Activated CD8-positive, alpha-beta memory T cell treated with anti-CD3 and anti-CD28 coated beads, Interleukin-2, amount 50 U/mL, for 1 hour (primary cell): ENCODE data around the gene PTPRU.

Source experiments
- DNase-seq: peaks from one replicate; pipeline ENCODE4 v3.0.0-alpha.2; 2020; ENCODE audit errors: extremely low read depth

PTPRU gene

DNA sequence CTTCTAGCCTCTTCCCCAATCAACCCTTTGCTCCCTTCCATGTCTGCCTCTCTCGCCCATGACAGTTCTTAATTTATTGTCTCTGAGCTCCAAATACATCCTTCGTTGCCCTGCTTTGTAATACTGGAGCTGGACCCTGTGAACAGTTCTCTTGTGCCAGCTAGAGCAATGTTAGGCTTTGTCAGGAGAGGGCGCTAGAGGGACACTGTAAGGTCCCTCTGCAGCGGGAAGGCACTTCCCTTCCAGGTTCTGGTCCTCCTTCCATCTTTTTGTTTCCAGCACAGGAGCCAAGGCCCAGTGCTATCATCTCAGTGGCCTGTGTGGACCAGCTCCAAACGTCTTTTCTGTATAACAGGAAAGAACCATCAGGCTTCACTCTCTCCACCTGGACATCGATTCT is 95.9 kb downstream of the PTPRU start:
- no peak for DNase-seq

DNA sequence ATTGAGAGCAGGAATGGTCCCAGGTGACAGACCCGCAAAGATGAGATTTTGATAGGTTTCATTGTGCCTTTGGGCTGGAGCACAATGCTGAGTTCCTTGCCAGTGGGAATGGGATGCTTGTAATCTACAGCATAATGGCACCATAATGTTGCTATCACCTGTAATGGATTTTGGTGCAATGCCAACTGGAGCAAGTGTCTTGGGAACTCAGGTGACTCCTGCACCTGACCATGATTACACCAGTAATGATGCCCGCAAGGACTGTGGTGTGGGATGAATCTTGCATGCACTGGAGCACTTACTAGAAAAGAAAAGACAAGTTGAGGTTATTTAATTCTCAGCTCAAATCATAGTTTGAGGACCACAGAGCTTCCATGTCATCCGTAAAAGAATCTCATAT is 96.7 kb downstream of the PTPRU start:
- no peak for DNase-seq

DNA sequence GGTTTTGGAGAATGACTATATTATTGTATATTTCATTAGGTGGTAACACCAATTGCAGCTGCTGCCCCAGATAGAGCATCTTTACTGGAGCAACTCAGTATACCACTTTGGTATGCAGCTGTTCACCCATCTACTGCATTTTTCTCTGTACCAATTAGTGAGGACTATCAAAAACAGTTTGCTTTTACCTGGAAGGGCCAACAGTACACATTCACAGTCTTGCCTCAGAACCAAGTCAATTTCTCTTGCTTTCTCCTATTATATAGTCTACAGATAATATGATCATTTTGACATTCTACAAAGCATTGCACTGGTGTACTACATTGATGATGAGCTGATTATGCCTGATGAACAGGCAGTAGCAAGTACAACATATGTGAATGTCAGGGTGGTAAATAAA is 99.3 kb downstream of the PTPRU start:
- no peak for DNase-seq

DNA sequence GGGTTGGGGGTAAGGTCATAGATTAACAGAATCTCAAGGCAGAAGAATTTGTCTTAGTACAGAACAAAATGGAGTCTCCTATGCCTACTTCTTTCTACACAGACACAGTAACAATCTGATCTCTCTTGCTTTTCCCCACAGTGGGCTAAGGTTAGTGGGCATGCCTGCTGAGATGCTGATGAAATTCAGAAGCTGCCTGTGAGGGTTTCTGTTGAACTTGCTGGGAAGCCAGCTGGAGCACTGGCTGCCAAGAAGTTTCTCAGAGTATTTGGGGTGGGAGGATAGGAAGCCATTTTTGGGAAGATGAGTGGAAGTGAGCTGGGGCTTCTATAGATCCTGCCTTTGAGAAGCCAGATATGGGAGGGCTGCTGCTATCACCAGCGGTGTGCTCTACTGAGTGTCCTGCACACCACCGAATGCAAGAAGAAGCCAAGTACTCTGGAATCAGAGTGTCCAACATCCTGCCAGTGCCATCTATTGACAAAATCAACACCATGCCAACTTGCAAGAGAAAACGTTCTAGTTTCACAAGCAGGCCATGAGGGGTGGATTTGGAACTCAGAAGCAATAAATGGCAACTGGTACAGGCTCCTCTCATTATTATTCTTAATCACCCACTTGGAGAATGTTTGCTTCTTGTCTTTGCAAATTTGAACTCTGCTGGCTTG is 102.7 kb downstream of the PTPRU start:
- no peak for DNase-seq

DNA sequence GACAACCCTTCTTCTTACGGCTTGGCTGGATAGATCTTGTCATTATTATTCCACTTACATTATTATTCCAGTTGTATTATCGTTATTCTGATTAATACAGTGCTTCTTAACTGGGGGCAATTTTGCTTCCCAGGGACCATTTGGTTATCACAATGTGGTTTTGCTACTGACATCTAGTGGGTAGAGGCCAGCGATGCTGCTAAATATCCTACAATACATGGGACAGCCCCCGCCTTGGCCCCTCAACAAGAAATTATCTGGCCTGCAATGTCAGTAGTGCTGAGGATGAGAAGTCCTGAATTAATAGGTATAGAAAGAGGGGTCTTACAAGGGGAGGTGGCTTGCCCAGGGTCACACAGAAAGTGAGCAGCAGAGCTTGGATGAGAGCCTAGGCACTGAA is 105.6 kb downstream of the PTPRU start:
- DNase-seq = no peak

DNA sequence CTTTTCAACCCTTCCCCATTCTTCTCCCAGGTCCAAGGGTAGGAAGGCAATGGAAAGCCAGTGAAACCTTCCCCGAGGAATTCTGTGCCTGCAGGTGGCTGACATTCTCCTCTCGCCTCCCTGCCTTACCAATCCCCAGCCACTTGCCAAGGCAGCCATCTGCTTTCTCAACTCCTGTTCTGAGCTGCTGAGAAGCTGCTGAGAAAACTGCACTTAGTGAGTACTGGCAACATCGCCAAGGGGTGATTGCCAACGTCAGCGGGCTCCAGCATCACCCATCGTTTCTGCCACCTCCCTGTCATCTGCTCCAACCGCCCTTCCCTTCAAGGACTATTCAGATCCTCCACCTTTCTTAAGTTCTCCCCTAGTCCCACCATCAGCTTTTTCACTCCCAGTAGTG is 106.0 kb downstream of the PTPRU start:
- no peak for DNase-seq

DNA sequence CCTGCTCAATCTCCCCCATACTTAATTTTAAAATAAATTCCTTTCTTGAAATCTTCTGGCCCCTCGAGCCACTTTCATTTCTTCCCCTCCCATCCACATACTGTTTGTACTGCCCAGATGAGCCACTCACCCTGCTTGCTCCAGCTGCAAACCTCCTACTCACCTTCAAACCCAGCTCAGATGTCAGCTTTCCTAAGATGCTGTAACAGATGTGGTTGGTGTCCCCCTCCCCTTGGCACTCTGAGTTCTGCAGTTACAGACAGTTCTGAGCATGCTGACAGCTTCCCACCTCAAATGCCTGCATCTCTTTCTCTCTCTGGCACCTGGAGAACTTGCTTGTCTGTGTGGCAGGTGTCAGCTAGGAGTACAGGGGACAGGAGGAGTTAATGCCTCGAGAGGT is 106.7 kb downstream of the PTPRU start:
- DNase-seq = no peak

DNA sequence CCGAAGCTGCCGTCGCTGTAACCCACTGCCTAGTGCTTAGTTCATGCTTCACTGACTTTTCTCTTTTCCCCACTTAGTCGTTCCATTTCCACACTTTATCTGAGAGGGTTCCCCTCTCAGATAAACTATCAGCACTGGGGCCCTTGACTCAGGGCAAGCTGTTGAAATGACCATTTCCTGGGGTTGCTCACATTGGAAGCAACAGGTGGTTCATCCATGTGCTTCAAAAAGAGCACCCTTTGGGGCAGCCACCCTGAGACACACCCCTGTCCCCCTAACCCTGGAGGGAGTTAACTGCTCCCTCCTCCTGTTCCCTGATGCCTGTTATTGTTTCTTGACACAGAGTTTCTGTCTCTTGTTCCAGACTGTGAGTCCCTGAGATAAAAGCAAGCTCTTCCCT is 107.2 kb downstream of the PTPRU start:
- DNase-seq = no peak

DNA sequence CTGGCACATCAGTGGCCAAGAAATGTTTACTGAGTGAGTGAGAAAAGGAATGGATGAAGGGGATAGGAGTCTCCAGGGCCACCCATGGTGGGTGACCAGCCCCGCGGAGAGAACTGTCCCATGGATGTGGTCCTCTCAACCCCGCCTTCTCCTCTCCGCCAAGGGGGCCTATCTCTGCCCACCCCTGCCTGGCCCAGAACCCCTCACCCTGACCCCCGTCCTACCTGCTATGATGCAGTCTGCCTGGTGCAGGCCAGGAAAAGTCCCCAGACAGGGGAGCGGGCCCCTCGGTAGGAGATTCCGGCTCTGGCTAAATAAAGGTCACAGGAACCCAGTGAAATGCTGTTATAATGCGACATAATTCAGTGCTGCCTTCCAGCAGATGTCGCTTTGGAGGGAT is 107.6 kb downstream of the PTPRU start:
- DNase-seq = no peak

DNA sequence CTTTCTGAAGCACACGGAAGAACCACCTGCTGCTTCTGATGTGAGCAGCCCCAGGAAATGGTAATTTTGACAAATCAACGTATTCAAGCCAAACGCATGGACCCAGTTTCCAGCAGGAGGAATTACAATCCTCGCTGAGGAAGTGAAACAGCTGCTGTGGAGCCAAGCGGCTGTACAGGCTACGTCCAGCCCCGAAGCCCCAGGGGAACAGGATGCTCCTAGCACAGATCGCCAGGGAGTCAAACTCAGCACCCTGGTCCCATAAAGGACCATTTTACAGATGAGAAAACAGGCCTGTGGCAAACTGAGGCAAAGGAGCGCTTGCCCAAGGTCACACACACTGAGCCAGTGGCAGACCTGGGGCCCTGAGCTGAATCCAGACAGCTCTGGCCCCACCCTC is 108.0 kb downstream of the PTPRU start:
- no peak for DNase-seq

DNA sequence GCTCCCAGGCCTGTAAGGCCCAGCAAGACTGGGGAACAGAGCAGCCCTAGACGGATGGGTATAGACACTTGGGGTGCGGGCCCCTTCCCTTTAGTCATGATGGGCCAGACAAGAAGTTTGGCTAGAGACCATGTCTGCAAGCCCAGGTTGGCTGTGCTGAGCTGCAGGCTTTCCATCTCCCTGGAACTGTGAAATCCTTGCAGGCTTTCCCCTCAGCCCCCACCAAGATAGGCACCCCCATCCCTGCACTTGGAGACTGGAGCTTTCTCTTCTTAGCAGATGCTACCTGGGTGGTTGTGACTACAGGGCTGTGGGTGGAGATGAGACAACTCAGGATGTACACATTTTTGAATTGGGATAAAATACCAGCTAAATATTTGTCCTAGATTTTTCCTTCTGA is 110.3 kb downstream of the PTPRU start:
- DNase-seq = no peak

DNA sequence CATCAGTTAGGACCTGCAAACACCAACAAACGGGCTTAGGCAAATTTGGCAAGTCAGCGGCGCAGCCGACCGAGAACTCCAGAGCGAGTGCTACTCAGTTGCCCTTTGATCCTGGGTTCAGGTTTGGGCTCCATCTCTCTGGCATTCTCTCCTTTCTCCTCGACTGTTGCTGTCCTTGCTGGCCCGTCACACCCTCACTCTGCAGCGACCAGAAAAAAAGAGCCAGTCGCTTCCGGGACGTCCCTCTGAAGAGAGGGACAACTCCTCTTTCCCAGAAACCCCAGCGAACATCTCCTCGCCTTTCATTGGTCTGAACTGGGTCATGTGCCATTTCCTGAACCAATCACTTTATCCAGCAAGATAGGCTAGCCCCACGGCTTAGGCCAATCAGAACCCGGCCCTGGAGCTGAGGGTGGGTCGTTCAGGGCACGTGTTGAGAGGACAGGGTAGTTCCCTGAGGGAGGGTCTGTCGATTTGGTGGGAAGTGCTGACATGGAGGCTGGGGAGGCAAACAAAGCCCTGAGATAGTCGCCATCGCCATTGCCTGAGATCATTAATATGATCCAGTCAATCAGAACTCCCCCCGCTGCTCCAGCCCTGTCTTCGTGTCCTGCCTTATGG is 113.7 kb downstream of the PTPRU start:
- DNase-seq = no peak

DNA sequence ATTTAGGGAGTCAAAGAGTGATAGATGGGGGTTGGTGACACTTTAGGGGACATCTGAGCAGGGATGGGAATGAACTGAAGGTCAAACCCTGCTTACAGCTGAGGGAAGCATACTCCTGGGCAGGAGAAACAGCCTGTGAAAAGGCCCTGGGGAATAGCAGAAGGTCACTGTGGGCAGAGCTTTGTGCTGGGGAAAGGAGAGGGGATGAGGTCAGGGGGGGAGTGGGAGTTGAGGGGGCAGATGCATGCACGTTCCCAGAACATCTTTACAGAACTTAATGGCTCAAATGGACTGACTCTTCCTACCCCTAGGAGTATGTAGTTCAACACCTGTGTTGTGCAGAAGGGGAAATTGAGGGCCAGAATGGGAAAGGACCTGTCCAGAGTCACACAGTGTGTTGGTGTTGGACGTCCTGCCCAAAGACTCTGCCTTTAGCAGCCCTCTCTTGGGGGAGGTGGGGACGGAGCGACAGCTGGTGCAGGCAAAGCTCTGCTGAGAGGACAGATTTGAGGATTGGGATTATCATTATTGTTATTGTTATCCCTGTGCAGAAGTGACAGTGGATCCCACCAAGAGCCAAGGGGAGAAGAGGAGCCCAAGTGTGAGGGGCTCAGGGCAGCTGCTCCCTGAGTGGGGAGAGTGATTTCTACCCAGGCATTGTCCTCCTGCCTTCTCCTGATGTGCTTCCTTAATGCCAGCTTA is 116.5 kb downstream of the PTPRU start:
- DNase-seq = no peak

DNA sequence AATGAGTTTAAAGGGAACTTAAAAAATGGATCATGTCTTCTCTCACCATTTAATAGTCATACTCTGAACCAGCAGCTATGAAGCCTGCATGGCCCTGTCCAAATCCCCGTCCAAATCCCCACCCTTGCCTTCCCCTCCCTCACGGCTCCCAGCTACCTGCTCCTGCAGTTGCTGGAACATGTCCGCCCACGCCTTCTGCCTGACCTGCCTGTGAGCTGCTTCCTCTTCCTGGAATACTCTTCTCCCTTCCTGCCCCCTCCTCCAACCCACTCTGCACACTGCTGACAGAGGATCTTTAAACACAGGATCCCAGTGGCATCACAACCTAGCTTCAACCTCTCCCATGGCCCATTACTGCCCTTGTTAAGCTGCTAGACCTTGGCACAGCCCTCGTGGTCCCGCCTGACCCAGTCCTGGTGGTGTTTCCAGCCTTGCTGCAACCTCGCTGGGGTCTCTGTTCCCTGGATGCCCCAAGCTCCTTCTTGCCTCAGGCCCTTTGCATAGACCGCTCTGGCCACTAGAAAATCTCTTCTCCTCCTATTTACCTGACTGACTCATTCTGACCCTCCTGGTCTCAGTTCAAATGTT is 118.3 kb downstream of the PTPRU start:
- no peak for DNase-seq

DNA sequence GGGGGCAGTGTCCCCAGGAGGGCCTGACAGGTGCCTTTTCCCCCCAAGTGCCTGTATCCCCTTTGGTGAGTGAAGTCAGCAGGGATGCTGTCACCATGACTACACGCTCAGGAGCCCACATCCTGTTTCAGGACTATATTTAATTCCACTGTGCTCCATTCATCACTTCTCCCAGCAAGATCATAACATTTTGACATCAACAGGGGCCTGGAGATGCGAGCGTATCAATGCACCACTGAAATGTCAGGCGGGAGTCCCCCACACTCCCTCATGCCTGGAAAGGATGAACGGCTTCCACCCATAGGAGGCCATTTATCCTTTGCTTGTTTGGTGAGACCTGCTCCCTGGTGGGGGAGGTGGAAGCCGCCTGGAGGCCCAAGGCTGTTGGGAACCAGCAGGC is 119.1 kb downstream of the PTPRU start:
- no peak for DNase-seq

DNA sequence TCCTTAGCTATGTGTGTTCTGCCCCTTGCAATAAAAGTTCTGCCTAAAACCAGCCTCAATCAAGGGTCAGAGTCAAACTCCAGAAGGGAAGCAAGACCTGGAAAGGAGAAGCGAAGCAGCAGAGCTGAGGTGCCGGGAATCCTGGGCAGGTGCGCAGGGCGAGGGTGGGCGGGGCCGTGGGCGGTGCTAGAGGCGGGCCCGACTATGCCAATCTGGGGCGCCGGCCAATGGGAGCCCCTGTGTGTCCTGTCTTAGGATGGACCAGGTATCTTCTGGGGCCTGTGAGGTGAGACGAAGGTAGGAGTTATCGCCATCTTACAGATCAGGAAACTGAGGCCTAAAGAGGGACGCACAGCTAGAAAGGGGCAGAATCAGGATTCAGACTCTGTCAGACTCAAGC is 120.3 kb downstream of the PTPRU start:
- no peak for DNase-seq

DNA sequence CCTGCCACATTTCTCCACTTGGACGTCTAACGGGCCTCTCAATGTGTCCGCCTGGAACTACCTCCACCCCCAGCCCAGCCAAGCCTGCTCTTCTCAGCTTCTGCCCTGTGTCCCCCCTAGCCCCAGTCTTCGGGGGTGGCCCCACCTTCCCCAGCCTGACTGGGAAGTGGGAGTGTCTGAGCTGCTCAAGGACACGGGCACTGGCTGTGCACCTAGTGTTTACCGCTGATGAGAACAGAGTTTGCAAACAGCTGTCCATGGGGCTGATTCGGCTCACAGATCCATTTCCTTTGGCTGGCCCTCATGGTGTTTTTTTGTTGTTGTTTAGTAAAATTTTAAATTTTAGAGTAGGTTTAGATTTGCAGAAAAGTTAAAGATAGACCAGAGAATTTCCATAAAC is 121.1 kb downstream of the PTPRU start:
- DNase-seq = no peak

DNA sequence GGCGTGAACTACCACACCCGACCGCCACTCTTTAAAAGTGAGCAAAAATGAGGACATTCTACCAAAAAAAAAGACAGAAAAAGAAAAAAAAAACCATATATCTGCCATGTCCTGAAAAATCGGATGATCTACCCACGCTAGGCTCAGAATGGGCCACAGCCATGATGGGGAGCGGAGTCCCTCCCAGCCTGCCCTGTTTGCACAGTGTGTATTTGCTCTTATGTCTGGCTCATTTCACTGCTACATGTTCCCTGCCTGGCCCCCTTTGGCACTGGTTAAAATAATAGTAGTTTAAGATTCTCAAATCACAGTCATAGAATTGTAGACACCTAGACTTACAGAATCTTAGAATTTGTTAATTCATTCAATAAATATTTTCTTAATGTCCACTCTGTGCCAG is 121.9 kb downstream of the PTPRU start:
- DNase-seq = no peak

DNA sequence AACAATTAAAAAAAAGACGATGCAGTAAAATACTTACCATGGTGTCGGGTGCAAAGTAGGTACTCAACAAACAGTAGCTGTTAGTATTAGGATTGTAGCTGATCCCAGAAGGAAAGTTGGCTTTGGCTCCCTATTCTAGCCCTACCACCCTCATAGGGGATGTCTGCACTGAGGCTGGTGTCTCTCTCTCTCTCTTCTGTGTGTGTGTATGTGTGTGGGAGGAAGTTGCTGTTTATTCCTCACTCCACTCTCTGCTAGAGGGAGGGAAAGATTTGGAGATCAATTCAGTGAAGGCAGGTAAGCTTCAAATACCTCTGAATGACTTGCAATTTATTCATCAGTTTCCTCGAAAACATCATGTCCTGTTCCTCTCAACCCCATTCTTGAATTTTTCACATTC is 124.4 kb downstream of the PTPRU start:
- DNase-seq = no peak

DNA sequence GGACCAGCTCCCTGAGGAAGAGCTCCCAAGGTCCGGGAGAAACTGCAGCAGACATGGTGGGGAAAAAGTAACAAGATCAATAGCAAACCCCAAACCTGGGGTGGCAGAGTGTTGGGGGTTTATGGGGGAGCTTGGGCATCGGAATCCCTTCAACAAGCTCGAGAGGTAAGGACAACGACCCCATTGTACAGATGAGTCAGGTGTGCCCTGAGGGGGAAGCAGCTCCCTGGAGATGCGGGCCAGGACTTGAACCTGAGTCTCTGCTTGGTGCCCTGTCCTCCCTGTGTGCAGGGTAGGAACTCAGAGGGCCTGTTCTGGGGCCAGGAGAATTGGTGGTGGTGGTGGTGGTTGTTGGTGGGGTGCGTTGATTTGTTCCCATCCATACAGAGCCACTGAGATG is 125.4 kb downstream of the PTPRU start:
- no peak for DNase-seq

DNA sequence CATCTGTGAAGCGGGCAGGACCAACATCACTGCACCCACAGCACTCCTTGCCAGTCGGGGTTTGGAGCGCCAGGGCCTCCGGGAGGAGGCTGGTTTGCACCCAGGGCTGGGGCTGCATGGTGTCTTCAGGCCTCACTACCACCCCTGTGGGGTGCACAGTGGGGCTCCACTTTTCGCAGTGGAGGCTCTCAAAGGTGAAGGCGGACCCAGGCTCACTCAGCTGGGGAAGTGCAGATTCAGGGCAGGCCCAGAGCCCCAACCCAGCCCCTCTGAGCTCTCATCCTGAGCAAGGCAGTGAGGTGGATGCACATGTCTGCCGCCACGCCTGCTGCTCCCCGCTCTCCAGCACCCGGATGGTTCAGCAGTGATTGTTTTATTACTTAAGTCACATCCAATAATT is 125.8 kb downstream of the PTPRU start:
- no peak for DNase-seq

DNA sequence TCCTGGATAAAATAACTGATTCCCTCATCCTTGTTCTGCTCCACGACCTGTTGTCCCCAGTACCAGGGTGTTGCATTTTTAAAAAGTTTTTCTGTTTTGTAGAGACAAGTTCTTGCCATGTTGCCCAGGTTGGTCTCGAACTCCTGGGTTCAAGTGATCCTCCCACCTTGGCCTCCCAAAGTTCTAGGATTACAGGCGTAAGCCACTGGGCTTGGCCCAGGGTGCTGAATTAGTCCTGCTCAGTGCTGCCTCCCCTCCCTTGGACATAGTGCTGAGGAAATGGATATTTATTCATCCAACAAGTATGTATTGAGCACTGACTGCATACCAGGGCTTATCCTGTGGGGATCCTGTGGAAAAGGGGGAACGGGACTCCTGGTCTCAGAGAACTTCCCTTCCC is 126.4 kb downstream of the PTPRU start:
- DNase-seq = no peak

DNA sequence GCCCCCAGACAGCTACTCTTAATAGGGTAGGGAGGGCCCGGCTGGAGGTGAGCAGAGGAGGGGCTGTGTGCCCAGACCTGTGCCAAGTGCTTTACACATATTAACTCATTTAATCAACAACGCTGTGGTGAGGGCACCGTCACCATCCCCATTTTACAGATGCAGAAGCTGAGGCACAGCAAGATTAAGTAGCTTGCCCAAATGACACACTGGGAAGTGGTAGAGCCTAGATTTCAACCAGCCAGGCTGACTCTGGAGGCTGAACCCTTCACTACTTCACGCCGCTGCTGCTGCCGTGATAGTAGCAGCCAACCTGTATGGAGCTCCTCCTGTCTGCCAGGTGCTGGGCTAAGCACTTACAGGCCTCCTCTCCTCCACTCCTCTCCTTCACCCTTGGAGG is 127.2 kb downstream of the PTPRU start:
- no peak for DNase-seq
